ENCODE results near the gene NOL8. TPM values are rescaled to one million over a fixed set of nuclear protein-coding genes. Genes with fewer than 3 reads are reported as not detected.

The NOL8 gene
- total and polyA plus RNA-seq, 2 donors (not counting 1 experiment from before 2014, with no cell fraction given) = 20.0 to 28.6 TPM

DNA sequence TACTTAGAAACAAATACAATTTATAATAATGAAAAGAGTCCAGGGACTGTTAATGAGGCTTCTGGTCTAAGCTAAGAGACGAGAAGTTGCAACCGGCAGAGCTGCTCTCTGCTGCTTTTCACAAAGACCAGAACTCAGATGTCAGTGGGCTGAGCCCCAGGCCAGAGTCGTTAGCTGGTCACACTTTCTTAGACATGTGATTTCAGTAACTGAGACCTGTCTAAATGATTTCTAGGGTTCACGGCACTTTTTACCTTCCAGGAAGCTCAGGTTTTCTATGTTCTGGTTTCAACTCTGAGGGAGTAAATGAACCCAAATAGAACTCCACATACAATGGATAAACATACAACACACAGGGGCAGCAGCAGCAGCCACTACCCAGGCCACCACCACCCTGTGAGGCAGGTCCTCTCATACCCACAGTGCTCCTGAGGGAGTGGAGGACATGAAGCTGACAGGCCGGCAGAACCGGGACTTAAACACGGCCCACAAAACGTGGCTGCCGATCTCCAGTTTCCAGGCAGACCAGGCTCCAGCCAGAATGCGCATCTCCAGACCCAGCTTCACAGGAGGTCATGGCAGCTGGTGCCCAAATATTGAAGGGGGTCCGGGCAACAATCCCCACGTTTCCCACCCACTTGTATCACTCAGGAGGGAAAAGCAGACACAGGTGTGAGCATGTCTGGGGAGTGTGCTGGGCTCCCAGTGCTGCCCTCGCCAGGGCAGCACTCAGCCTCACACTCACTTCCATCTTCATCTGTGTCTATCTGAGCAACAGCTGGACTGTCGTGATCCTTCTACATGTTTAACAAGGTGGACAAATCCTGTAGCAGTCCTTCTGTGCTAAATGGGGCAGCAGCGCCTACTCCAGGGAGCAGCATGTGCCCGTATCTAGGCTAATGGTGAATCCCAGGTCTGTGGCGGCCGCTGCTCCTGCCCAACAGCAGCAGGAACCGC lies 70.5 kb downstream of the NOL8 start:
- no peak overlapping the region for H3K9ac ChIP-seq (ENCODE audit: insufficient read depth, low read length)
- no peak for DNase-seq (ENCODE audit: low read depth in 2 of 2)
- no peaks in the 10 kb centered on the region for H3K79me2 ChIP-seq (ENCODE audit: control insufficient read depth, insufficient read depth, low read length)
- no peaks in the 10 kb centered on the region for H3K4me1 ChIP-seq (ENCODE audit: control insufficient read depth, extremely low read depth, insufficient read depth, low read length)
- peaks cover 27% of the 10 kb centered on the region for H3K36me3 ChIP-seq (ENCODE audit: control insufficient read depth, insufficient read depth, low read length)
- no peaks in the 10 kb centered on the region for H3K9me3 ChIP-seq (ENCODE audit: control insufficient read depth, insufficient read depth, low read depth, low read length)
- no peak overlapping the region for H3K27ac ChIP-seq (ENCODE audit: insufficient read depth, low read length)
- no peaks in the 10 kb centered on the region for H4K20me1 ChIP-seq (ENCODE audit: control insufficient read depth, extremely low read depth, insufficient read depth, low read length)
- no peaks in the 10 kb centered on the region for H3K27me3 ChIP-seq (ENCODE audit: control insufficient read depth, insufficient read depth, low read length)
- H2AFZ ChIP-seq (ENCODE audit: low read length) = no peak overlapping the region
- no peak overlapping the region for H3K4me2 ChIP-seq (ENCODE audit: extremely low read depth, insufficient read depth, low read length)
- H3K4me3 ChIP-seq (replicated peaks in 1 of 4; ENCODE audit: control extremely low read depth in 1 of 4, insufficient read depth in 1 of 4, low read depth in 3 of 4, low read length in 4 of 4) = no peak overlapping the region
- TF ChIP-seq, protein P1, sequence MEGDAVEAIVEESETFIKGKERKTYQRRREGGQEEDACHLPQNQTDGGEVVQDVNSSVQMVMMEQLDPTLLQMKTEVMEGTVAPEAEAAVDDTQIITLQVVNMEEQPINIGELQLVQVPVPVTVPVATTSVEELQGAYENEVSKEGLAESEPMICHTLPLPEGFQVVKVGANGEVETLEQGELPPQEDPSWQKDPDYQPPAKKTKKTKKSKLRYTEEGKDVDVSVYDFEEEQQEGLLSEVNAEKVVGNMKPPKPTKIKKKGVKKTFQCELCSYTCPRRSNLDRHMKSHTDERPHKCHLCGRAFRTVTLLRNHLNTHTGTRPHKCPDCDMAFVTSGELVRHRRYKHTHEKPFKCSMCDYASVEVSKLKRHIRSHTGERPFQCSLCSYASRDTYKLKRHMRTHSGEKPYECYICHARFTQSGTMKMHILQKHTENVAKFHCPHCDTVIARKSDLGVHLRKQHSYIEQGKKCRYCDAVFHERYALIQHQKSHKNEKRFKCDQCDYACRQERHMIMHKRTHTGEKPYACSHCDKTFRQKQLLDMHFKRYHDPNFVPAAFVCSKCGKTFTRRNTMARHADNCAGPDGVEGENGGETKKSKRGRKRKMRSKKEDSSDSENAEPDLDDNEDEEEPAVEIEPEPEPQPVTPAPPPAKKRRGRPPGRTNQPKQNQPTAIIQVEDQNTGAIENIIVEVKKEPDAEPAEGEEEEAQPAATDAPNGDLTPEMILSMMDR (conservative IDR thresholded peaks at IDR 0.05 in 1 of 2, IDR thresholded peaks at IDR 0.05 in 1 of 2; ENCODE audit: low read depth in 1 of 2, low read length in 2 of 2) = no peak
- TF ChIP-seq EZH2 (IDR thresholded peaks at IDR 0.05; ENCODE audit: low read length, missing control alignments) = no peak

DNA sequence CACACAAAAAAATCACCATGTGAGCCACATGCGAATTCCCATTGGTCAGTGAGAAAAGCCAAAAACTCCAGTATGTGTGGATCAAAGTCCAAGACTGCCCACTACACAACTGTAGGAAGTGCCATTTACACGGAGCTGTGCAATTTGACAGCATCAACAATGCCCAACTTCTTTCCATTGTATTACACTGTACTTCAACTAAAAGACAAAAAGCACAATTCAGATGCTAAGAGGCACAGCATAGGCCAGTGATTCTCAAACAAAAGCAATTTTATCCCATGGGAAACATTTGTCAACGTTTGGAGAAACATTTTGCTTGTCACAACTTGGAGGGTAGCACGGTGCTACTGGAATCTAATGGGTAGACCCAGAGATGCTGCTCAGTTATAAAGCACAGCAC lies 71.5 kb downstream of the NOL8 start:
- DNase-seq (ENCODE audit: low read depth in 2 of 2) = no peak
- peaks cover 22% of the 10 kb centered on the region for H3K36me3 ChIP-seq (ENCODE audit: control insufficient read depth, insufficient read depth, low read length)

GRCh38 chr9:92247981-92248380 lies 77.2 kb downstream of the NOL8 start:
- Histone ChIP-seq H3K79me2 (ENCODE audit: control insufficient read depth, insufficient read depth, low read length) (no peaks in the 10 kb centered on the region), H4K20me1 (ENCODE audit: control insufficient read depth, extremely low read depth, insufficient read depth, low read length) (no peaks in the 10 kb centered on the region), H3K27ac (ENCODE audit: insufficient read depth, low read length) (no peak overlapping the region), H3K27me3 (ENCODE audit: control insufficient read depth, insufficient read depth, low read length) (no peaks in the 10 kb centered on the region), H3K4me3 (replicated peaks in 1 of 4; ENCODE audit: control extremely low read depth in 1 of 4, insufficient read depth in 1 of 4, low read depth in 3 of 4, low read length in 4 of 4) (no peak overlapping the region), H3K4me1 (ENCODE audit: control insufficient read depth, extremely low read depth, insufficient read depth, low read length) (peaks cover 17% of the 10 kb centered on the region), H3K4me2 (ENCODE audit: extremely low read depth, insufficient read depth, low read length) (no peak overlapping the region), H3K36me3 (ENCODE audit: control insufficient read depth, insufficient read depth, low read length) (peaks cover 20% of the 10 kb centered on the region), H3K9me3 (ENCODE audit: control insufficient read depth, insufficient read depth, low read depth, low read length) (no peaks in the 10 kb centered on the region), H3K9ac (ENCODE audit: insufficient read depth, low read length) (no peak overlapping the region), H2AFZ (ENCODE audit: low read length) (no peak overlapping the region)
- no peak for DNase-seq (ENCODE audit: low read depth in 2 of 2)
- no peak for TF ChIP-seq EZH2 (IDR thresholded peaks at IDR 0.05; ENCODE audit: low read length, missing control alignments)
- TF ChIP-seq, protein P1 (conservative IDR thresholded peaks at IDR 0.05 in 1 of 2, IDR thresholded peaks at IDR 0.05 in 1 of 2; ENCODE audit: low read depth in 1 of 2, low read length in 2 of 2) = no peak

More for the DNA sequence above, 71.5 kb downstream of the NOL8 start:
- Histone ChIP-seq H3K4me2 (ENCODE audit: extremely low read depth, insufficient read depth, low read length) (no peak overlapping the region), H3K4me1 (ENCODE audit: control insufficient read depth, extremely low read depth, insufficient read depth, low read length) (no peaks in the 10 kb centered on the region), H3K27me3 (ENCODE audit: control insufficient read depth, insufficient read depth, low read length) (no peaks in the 10 kb centered on the region), H3K9ac (ENCODE audit: insufficient read depth, low read length) (no peak overlapping the region), H4K20me1 (ENCODE audit: control insufficient read depth, extremely low read depth, insufficient read depth, low read length) (no peaks in the 10 kb centered on the region), H3K9me3 (ENCODE audit: control insufficient read depth, insufficient read depth, low read depth, low read length) (no peaks in the 10 kb centered on the region), H3K79me2 (ENCODE audit: control insufficient read depth, insufficient read depth, low read length) (no peaks in the 10 kb centered on the region), H3K27ac (ENCODE audit: insufficient read depth, low read length) (no peak overlapping the region), H2AFZ (ENCODE audit: low read length) (no peak overlapping the region), H3K4me3 (replicated peaks in 1 of 4; ENCODE audit: control extremely low read depth in 1 of 4, insufficient read depth in 1 of 4, low read depth in 3 of 4, low read length in 4 of 4) (no peak overlapping the region)
- TF ChIP-seq, protein P1 (conservative IDR thresholded peaks at IDR 0.05 in 1 of 2, IDR thresholded peaks at IDR 0.05 in 1 of 2; ENCODE audit: low read depth in 1 of 2, low read length in 2 of 2) = no peak
- no peak for TF ChIP-seq EZH2 (IDR thresholded peaks at IDR 0.05; ENCODE audit: low read length, missing control alignments)
